ENCODE results near the gene RABAC1.

RABAC1 gene

GRCh38 chr19:41907994-41908615 lies 51.0 kb downstream of the RABAC1 start:
- intact Hi-C loops (cut with DNase I) = no loop called here
- peak in 1 of 10 donors; percentile 65 for DNase-seq

- no peak for DNase-seq
- intact Hi-C loops (cut with DNase I) = no loop called here
These were observed 52.0 kb downstream of the RABAC1 start for GRCh38 chr19:41906916-41907680.

Measured in posterior cingulate gyrus (tissue), 11 donors.